Measurements from ENCODE around the gene USP33. TPM values are rescaled to one million over a fixed set of nuclear protein-coding genes. Genes with fewer than 3 reads are reported as not detected.

Gene USP33
- total RNA-seq, 1 donor from 2014 or later: 58.4 TPM

DNA sequence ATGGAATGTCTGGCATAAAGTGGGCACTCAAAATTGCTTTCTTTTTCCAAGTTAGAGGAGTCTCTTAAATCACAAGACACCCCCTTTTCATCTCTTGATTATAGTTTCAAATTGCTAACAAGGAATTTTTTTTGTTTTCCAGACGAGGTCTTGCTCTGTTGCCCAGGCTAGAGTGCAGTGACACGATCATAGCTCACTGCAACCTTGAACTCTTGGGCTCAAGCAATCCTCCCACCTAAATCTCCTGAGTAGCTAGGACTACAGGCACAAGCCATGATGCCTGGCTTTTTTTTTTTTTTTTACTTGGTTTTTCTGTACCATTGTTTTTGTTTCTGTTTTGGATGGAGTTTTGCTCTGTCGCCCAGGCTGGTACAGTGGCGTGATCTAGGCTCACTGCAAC, 98.0 kb downstream of the USP33 start:
- Mint-ChIP-seq H3K9me3 (no peaks in the 10 kb centered on the region), H3K4me3 (no peak overlapping the region), H3K27ac (no peak overlapping the region), H3K4me1 (peaks cover 24% of the 10 kb centered on the region), H3K36me3 (ENCODE audit: low read depth) (peaks cover 1% of the 10 kb centered on the region), H3K27me3 (no peaks in the 10 kb centered on the region)
- no peak for DNase-seq
- POLR2A ChIA-PET: interaction anchor here (0.6 to 0.7 kb wide), 2 partner anchors 204 to 1837 kb away, joined by 5 to 6 read pairs; no protein-coding TSS in a partner anchor
- no peak for TF ChIP-seq CTCF (IDR thresholded peaks at IDR 0.05)
- ATAC-seq (ENCODE audit: low read depth): no peak
- CTCF ChIA-PET: no interaction called here
- intact Hi-C loops (cut with micrococcal nuclease): loop anchor here (2.0 kb wide), 1 partner anchor 15 kb away; no protein-coding TSS in a partner anchor

DNA sequence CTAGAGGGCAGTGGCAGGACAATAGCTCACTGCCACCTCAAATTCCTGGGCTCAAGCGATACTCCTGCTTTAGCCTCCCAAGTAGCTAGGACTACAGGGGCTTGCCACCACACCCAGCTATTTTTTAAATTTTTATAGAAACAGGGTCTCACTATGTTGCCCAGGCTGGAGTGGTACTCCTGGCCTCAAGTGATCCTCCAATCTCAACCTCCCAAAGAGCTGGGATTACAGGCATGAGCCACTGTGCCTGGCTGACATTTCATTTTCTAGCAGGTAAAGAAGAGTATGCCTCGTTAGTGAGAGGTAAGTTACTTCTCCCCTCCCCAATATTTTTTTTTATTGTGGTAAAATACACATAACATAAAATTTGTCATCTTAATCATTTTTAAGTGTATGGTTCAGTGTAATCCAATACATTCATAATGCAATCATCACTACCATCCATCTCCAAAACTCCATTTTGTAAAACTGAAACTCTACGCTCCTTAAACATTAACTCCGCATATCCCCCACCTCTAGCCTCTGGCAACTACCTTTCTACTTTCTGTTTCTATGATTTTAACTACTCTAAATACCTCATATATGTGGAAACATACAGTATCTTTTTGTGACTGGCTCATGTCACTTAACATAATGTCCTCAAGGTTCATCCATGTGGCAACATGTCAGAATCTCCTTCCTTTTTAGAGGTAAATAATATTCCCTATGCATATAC, 99.6 kb downstream of the USP33 start:
- ATAC-seq (ENCODE audit: low read depth) (no peak), DNase-seq (no peak)
- ChIA-PET POLR2A (interaction anchor here (0.7 kb wide), 1 partner anchor 29 kb away, joined by 3 read pairs; no protein-coding TSS in a partner anchor), CTCF (interaction anchor here (1.1 kb wide), 1 partner anchor 17 kb away, joined by 3 read pairs; no protein-coding TSS in a partner anchor)
- no peak for TF ChIP-seq CTCF (IDR thresholded peaks at IDR 0.05)
- Mint-ChIP-seq H3K9me3 (no peaks in the 10 kb centered on the region), H3K27ac (no peak overlapping the region), H3K36me3 (ENCODE audit: low read depth) (peaks cover 8% of the 10 kb centered on the region), H3K27me3 (no peaks in the 10 kb centered on the region), H3K4me1 (peaks cover 23% of the 10 kb centered on the region), H3K4me3 (no peak overlapping the region)
- intact Hi-C loops (cut with micrococcal nuclease): no loop called here

GRCh38 chr1:77658271-77658670, 101.4 kb downstream of the USP33 start:
- DNase-seq: no peak
- no peak for ATAC-seq (ENCODE audit: low read depth)
- no peaks in the 10 kb centered on the region for H3K27me3 Mint-ChIP-seq
- ChIA-PET CTCF (no interaction called here), POLR2A (interaction anchor here (0.7 kb wide), 1 partner anchor 80 kb away, joined by 3 read pairs; no protein-coding TSS in a partner anchor)
- intact Hi-C loops (cut with micrococcal nuclease): no loop called here
- H3K9me3 Mint-ChIP-seq: no peaks in the 10 kb centered on the region
- no peak for TF ChIP-seq CTCF (IDR thresholded peaks at IDR 0.05)
- H3K36me3 Mint-ChIP-seq (ENCODE audit: low read depth): peaks cover 12% of the 10 kb centered on the region
- H3K27ac Mint-ChIP-seq: no peak overlapping the region
- H3K4me1 Mint-ChIP-seq: peaks cover 21% of the 10 kb centered on the region
- no peak overlapping the region for H3K4me3 Mint-ChIP-seq

- TF ChIP-seq CTCF (IDR thresholded peaks at IDR 0.05): no peak
- Mint-ChIP-seq H3K4me3 (no peak overlapping the region), H3K36me3 (ENCODE audit: low read depth) (peaks cover 33% of the 10 kb centered on the region), H3K27me3 (no peaks in the 10 kb centered on the region), H3K9me3 (peaks cover 6% of the 10 kb centered on the region), H3K27ac (no peak overlapping the region), H3K4me1 (peaks cover 35% of the 10 kb centered on the region)
- POLR2A ChIA-PET: no interaction called here
- DNase-seq (no peak), ATAC-seq (ENCODE audit: low read depth) (no peak)
- CTCF ChIA-PET: interaction anchor here (1.4 kb wide), 1 partner anchor 28 kb away, joined by 4 read pairs; the partner anchor contains the start of gene ZZZ3
- intact Hi-C loops (cut with micrococcal nuclease): no loop called here
Measured at GRCh38 chr1:77655431-77655974, 104.1 kb downstream of the USP33 start.

DNA sequence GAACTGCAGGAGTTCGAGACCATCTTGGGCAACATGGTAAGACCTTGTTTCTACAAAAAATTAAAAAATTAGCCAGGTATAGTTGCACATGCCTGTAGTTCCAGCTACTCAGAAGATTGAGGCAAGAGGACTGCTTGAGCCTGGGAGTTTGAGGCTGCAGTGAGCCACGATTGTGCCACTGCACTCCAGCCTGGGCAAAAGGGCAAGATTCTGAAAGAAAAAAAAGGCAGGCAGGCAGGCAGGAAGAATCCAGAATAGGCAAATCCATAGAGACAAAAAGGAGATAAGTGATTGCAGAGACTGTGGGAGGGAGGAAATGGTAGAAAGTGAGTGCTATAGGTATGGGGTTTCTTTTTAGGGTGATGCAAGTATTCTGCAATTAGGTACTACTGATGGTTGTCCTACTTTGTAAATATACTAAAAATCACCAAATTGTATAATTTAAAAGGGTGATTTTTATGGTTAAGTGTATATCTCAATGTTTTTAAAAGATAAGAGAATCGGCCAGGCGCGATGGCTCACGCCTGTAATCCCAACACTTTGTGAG, 106.6 kb downstream of the USP33 start:
- no peak for ATAC-seq (ENCODE audit: low read depth)
- intact Hi-C loops (cut with micrococcal nuclease): no loop called here
- Mint-ChIP-seq H3K4me1 (peaks cover 32% of the 10 kb centered on the region), H3K4me3 (no peak overlapping the region), H3K9me3 (peaks cover 14% of the 10 kb centered on the region), H3K27me3 (no peaks in the 10 kb centered on the region), H3K27ac (peak overlapping the region; percentile 2), H3K36me3 (ENCODE audit: low read depth) (peaks cover 49% of the 10 kb centered on the region)
- TF ChIP-seq CTCF (IDR thresholded peaks at IDR 0.05): no peak
- CTCF ChIA-PET: no interaction called here
- no peak for DNase-seq
- POLR2A ChIA-PET: no interaction called here

Data from activated B cell treated with CpG ODN at 0.5 μM for 24 hours (primary cell).